ENCODE results near the gene PPP1R14B.

DNA sequence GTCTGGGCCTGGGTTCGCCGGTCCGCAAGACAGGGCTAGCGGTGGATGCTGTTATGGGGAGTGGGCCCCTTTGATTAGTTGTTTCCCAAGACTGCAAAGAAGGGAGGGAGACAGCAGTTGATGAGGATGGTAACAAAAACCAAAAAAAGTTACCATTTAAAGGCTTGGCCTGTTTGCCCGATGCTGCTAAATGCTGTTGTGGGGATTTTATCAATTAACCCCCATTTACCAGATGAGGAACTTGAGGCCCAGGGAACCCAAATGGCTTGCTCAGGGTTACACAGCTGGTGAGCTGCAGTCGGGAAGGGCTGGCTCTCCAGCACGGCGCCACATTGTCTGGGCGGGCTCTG, 24.1 kb downstream of the PPP1R14B start:
- TF ChIP-seq RFX5 (IDR thresholded peaks at IDR 0.05; ENCODE audit: low read depth, low read length) (no peak), FOXM1 (CRISPR knock-in tag; IDR thresholded peaks at IDR 0.05) (no peak), ZNF883 (CRISPR knock-in tag; IDR thresholded peaks at IDR 0.05; ENCODE audit: not compliant biosample characterization) (no peak), ZNF24 (IDR thresholded peaks at IDR 0.05) (no peak), IRF1 (CRISPR knock-in tag; IDR thresholded peaks at IDR 0.05; ENCODE audit: low read depth) (no peak), CTCF (CRISPR knock-in tag; IDR thresholded peaks at IDR 0.05) (no peak), YY1 (IDR thresholded peaks at IDR 0.05; ENCODE audit: insufficient read depth, insufficient replicate concordance, low read depth, low read length) (no peak), ATF7 (IDR thresholded peaks at IDR 0.05) (no peak), ATF7 (CRISPR knock-in tag; IDR thresholded peaks at IDR 0.05) (no peak), GPN1 (CRISPR knock-in tag; IDR thresholded peaks at IDR 0.05; ENCODE audit: borderline replicate concordance) (no peak), HNRNPK (IDR thresholded peaks at IDR 0.05; ENCODE audit: low read depth, low read length, poor library complexity, severe bottlenecking) (no peak), ZNF577 (CRISPR knock-in tag; IDR thresholded peaks at IDR 0.05; ENCODE audit: borderline replicate concordance, low read depth) (no peak)
- TF ChIP-seq, protein P1, sequence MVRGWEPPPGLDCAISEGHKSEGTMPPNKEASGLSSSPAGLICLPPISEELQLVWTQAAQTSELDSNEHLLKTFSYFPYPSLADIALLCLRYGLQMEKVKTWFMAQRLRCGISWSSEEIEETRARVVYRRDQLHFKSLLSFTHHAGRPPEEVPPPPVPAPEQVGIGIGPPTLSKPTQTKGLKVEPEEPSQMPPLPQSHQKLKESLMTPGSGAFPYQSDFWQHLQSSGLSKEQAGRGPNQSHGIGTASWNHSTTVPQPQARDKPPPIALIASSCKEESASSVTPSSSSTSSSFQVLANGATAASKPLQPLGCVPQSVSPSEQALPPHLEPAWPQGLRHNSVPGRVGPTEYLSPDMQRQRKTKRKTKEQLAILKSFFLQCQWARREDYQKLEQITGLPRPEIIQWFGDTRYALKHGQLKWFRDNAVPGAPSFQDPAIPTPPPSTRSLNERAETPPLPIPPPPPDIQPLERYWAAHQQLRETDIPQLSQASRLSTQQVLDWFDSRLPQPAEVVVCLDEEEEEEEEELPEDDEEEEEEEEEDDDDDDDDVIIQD (CRISPR knock-in tag; IDR thresholded peaks at IDR 0.05; ENCODE audit: low read depth) = no peak

Measured in HepG2 (cell line).